HG03095 (cell line): ENCODE data around the gene MEN1.
A peak's percentile ranks its signal among the peaks of the same experiment; 100 is the strongest.

Experiments
- ATAC-seq: cut with Tn5 transposase; IDR thresholded peaks from one replicate; pipeline ENCODE4 v1.9.1; 2021; ENCODE audit warnings: moderate library complexity; ENCODE audit not compliant: unreplicated experiment

Gene MEN1

DNA sequence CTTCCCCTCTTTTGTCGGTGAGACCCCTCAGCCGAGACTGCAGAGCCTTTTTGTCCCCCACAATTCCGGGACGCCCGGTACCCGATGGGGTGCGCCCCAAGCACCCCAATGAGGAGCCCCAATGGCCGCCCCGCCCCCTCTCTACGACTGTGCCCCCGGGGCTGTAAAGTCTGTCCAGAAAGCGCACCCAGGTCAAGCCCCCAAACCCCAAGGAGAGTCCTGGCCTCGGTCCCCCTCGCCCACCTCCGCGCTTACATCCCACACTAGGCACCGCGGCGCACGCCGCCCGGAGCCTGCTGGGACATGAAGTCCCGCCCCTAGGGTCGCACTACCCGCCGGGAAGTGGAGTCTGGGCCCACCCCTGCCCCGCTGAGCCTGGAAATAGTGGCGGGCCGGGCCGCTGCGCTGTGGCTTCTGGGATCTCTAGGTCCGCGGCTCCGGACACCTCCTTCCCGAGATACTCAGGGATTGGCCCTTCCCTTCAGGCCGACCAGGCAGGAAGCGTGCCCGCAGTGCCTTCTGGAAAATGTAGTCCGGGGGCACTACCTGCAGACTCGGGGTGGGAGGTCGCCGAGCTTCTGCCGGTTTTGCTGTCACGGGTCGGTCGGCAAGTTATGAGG is at the start of gene MEN1:
Gene MEN1, minus strand, starts transcription at position 281 of the 620 bp plus-strand sequence. CDS start 442 bp downstream, outside the sequence.
- peak; percentile 50 for ATAC-seq

DNA sequence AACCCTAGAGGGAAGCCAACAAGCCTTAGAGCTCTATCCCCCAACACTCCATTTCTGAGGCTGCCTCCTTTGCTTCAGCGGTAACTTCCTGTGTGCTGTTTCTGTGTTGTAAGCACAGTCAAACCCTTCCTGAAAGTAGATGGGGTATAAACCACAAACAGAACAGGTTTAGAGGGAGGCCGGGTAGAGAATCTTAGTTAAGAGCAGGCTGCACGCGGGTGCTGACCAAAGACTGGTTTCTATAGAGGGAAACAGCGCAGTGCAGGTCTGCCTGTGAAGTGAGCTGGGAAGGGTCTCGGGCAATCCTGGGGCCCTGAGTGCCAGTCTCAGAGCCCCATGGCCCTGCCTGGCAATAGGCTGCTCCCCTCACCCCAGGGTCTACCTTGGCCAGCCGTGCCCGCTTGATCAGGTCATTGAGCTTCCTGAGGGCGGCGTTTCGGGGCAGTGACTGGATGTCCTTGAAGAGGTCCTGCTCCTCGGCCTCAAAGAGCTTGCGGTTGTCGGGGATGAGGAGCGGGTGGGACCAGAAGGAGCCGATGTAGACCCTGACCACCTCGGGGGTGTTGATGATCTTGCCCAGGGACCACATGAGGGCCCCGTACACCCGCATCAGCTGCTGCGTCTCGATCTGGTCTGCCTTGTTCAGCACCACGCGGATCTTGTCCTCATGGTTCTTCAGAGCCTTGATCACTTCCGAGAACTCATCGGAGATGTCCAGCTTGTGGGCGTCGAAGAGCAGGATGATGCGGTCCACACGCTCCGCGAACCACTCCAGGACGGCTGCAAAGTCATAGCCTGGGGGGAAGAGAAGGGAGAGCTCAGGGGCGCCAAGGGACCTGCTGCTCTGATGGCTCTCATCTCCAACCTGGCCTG is 49.4 kb upstream of the MEN1 start:
- ATAC-seq: peak; percentile 60

DNA sequence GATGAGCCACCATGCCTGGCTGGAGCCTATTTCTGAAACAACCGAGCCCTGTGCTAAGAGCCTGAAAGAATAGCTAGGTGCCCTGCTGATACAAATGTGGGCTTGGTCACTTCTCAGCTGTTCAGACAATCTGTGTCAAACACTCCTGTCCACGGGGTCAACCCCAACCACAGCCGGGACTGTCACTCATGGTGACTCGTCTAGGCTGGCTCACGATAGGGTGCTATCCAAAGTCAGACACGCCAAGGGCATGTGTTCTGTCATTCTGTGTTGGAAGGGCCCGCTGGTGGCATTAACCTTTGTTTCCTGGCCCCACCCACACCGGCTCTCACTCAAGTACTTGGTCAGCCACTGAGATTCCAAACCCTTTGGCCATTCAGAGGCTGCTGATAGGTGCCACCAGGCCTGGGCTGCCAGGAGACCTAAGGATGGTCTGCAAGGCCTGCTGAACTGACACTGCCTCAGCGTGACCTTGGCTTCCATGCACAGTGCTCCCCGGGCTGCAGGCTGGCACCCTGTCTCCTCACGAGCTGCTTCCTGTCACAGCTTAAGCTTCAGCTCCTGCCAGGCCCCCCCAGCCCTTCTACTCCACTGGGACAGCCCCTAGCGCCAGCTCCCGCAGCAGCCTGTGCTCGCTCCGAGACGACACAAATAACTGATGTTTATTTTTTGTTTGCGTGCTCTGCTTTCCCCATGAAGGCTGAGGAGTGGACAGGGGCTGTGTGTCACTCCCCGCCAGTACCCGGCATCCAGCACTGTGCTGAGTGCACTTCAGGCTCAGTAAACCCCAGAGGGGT is 48.3 kb upstream of the MEN1 start:
- ATAC-seq: no peak

DNA sequence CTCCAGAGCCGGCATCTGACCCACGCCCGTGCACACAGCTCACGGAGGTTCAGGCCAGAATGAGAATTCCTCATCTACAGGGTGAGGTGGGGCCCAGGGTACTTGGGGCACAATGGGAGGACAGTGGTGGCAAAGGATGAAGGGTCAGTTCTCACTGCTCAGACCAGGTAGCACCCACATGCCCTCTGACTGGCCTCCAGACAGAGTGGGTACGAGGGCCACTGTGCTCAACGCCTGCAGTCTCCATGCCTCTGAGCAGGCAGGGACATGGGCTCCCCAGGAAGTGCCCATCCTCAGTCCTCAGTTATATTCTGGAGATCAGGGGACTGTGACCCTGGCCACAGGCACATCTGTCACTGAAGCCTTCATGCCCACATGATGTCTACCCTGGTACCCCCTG is 47.1 kb upstream of the MEN1 start:
- ATAC-seq: no peak

DNA sequence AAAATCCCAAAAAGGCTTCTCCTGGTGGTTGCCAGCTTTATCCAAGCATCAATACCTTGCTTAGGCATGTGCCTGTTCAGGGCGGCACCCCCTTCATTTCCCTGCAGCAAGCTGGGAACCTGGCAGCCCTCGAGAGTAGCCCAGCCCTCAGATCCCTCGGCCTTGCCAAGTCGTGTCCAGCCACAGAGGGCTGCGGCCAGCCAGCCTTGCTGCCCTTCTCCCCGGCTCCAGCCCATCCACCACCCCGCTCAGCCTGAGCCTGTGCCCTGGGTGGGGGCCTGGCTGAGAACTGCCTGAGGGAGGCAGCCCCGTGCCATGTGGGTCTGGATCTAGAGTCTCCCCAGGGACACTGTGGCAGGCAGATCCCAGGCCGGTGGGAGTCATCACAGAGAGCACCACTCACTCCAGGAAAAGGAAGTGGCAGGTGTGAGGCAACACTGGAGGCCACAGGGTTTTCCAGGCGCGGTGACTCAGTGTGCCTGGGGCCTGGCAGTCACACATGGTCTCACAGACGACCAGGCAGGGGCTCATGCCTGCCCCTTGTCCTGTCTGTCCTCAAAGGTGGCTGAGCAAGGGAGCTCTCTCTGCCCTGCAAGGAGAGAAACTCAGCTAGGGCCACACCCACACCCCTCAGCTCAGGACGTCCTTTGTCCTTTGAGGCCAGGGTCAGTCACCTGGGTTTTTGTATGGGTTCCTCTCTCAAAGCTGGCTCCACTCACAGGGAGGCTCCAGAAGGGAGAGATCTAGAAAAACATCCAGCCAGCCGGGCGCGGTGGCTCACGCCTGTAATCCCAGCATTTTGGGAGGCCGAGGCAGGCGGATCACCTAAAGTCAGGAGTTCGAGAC is 46.3 kb upstream of the MEN1 start:
- no peak for ATAC-seq

DNA sequence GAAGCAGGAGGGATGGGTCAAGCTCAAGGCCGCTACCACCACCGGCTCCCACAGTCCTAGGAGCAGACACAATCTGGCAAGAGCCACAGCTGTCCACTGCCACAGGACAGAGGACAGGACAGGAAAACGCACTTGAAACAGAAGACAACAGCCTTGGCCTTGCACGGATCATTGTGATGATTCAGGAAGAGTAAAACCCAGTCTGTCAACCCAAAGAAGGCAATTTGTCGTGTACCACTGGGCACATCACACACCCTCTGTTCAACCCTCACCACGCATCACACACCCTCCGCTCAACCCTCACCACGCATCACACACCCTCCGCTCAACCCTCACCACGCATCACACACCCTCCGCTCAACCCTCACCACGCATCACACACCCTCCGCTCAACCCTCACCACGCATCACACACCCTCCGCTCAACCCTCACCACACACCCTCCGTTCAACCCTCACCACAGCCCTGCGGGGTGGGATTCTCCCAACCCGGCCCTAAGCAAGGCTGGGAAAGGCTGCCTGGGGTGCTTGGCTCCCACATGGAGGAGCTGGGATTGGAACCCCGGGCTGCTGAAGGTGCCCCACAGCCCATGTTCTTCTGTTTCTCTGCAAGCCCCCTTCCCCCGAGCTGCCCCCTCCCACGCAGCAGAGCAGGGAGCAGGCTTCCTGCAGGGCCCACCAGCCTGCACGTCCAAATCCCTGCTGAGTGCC is 45.4 kb upstream of the MEN1 start:
- no peak for ATAC-seq

DNA sequence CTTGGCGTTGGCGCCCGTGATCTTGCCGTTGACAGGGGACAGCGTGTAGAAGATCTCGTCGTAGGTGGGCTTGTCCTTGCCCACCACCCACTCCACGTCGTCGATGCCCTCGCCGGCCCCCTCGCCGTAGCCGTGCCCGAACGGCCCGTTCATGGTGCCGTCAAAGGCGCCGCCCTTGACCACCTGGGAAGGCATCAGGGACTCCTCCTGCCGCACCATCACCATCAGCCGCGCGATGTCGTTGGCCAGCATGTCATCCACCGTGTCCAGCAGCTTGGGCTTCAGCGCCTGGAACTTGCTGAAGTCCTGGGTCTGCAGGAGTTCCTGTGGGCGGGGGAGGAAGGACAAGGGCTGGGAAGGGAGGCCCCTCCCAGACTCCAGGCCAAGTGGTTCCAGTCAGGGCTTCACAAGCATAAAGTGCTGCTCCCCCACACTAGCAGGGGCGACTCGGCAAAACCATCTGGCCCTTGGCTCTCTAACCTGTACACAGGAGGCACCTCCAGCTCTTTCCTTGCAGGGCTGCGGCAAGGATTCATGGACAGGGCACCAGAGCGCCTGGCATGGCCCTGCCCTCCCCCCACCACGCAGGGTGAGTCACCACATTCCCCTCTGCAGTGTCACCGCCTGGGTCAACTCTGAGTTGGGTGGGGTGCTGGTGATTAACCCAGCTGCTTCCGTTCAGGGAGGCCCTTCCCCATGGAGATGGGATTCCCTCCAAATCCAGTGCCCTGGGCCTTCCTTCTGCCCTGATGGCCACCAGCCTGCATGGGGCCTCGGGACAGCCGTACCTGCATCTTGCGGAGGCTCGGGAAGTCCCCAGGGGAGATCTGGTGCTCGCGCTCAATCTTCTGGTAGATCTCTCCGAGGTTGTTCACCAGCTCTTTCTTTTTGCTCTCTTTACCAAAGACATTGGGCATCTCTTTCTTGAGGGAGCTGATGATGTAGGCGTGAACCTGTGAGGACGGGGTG is 44.5 kb upstream of the MEN1 start:
- ATAC-seq: no peak

DNA sequence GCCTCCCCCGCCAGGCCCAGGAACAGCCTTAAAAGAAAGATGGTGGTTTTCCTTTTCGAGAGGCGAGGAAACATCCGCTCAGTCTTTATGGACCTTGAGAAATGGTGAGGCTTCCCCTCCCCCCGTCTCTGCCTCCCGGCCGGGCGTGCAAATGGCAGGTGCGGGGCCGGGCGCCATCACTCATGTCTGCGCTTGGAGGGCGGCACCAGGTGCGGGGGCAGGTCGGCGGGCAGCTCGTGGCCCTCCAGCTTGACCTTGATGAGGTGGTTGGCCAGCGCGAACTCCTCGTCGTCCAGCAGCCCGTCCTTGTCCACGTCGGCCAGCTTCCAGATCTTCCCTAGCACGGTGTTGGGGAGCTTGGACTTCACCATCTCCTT is 43.8 kb upstream of the MEN1 start:
- ATAC-seq: no peak

DNA sequence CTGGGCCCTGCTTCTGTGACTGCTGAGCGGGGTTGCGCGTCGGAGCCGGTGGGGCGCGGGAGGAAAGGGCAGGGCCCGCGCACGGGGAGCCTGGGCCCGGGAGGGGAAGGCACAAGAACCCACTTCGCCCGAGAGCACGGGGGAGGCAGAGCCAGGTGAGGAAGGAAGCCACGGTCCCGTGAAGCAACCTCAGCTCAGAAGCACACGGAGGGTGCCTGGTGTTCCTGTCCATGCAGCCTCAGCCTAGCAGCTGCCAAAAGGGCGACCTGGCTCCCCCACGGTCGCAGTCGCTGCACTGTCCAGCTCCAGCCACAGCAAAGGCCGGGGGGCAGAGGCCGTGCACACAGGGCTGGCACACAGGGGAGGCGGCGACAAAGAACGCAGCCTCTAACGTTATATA is 43.4 kb upstream of the MEN1 start:
- no peak for ATAC-seq

DNA sequence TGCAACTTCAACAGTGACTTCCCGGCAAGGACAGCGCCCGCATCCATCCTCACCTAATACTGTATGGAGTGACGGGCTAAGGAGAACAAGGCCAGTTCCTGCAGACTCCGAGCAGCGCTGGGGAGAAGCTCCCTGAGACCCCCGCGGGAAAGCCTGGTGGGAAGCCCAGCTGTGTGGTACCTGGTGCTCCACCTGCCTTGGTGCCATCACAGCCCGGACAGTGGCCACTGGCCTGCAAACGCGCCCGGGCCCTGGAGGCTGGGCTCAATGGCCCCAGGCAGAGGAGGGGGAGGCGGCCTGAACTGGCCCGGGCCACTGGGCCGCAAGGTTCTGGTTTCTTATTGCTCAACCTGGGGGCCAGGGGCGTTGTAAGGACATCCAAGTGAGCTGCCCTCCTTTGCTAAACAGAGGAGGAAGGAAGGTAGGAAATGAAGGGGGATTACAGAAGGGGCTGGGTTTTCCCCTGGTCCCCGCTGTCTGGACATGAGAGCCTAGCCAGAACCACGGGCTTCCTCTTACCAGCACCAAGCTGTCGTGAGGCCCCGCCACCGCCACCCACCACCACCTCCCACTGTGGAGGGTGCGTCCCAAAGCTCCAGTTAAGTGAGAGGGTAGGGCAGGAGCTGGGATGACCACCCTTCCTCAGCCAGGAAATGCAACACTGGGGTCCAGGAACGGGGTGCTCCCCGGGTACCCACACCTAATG is 42.6 kb upstream of the MEN1 start:
- ATAC-seq: no peak

DNA sequence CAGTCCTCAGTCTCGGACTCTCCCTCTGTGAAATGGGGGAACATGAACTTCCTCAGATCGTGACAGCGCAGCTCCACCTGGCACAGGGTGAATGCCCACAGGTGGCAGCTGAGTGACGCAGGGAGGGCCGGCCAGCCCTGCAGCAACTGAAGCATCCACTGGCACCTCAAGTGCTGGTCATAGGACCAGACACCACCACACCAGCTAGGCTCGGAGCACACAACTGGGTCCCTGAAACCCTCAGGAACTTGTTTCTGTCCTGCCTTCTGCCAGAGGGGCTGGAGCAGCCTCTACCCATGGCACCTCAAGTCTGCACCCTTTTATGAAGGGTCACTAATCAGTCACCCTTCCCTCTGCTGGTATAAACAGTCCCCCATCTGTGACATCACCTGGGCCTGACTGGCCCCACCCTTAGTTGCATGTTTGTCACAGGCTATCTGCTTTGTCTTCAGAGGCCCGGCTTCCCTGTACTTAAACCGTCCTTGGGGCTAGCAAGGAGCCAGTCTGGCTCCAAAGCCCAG is 41.5 kb upstream of the MEN1 start:
- no peak for ATAC-seq

DNA sequence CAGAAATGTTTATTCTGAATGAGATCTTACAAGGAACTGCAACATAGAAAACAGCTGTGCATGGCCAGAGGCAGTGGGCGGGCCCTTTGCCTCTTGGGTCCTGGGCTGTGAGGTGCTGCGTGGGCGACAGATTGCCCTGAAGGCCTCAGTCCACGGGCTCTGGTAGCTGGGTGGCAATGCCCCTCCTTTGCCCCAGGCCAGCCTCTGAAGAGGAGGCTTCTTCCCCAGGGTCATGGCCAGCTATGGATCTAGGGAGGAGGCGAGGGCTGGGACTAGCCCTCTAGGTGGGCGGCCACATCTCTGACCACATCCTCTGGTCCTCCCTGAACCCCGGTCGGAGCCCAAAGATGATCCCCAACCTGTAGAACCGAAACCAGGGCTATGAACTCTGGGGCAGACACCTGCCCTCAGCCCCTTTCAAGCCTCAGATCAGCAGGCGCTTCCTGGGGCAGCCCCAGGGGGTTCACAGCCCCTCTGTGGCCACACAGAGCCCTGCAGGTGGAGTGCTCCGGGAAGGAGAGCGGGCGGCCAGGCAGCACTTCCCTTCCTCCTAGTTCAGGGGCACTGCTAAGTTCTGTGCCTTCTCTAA is 40.7 kb upstream of the MEN1 start:
- ATAC-seq: peak; percentile 50

DNA sequence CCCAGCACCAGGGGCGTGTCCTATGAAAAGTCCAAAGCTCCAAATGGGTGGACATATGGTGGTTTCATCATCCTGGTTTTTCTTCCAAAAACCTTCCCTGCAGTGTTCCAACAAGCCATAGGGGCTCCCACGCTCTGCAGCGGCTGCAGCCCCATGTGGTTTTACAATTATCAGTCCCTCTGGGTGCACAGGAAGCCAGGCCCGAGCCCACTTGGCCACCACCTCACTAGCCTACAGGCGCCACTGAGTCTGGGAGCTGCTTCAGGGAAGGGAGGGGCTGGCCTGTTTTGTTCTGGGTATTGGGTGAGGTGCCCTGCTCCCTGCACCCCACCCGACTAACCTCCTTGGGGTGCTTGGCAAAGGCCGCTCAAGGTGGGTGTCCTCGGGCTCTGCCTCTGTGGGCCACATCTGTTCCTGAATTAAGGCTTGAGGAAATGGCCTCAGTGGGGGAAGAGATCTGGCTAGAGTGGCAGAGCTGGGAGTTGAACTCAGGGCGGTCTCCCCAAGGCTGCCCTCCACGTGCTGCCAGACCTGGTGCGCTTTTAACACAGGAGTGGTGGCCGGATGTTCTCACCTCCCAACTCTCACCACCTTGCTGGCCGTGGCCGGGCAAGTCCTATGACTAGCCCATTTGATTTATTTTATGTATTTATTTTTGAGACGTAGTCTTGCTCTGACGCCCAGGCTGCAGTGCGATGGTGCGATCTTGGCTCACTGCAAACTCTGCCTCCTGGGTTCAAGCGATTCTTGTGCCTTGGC is 39.4 kb upstream of the MEN1 start:
- no peak for ATAC-seq

DNA sequence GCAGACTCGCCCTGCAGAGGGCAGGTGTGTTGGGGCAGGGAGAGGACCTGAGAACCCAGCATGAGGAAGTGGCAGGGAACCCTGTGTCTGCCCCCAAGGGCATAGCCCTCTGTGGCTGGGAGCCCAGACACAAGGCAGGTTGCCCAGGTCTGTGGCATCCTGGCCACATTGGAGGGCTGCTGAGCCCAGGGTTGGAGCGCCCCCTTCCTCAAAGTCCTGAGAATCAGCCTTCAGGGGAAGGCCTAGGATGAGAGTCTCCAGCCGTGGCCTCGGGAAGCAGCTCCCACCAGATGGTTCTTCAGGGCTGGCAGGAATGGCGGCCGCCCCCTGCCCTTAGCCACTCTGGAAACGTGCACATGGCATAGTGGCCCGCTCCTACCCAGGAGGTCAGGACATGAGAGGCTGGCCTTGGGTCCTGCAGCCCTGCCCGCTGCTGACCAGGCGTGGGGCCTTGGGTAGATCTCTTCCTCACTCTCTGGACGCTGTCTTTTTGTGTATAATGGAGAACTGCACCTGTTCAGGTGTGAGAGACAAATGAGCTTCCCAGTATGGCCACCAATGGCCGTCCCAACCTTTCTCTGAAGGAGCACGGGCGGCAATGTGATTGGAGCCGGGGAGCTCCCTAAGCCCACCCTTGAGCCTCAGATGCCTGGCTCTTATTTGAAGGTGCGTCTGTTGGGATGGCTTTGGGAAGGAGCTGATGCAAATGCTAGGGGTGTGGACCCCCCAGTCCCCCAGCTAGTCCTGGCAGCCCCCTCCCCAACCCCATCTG is 38.7 kb upstream of the MEN1 start:
- no peak for ATAC-seq

DNA sequence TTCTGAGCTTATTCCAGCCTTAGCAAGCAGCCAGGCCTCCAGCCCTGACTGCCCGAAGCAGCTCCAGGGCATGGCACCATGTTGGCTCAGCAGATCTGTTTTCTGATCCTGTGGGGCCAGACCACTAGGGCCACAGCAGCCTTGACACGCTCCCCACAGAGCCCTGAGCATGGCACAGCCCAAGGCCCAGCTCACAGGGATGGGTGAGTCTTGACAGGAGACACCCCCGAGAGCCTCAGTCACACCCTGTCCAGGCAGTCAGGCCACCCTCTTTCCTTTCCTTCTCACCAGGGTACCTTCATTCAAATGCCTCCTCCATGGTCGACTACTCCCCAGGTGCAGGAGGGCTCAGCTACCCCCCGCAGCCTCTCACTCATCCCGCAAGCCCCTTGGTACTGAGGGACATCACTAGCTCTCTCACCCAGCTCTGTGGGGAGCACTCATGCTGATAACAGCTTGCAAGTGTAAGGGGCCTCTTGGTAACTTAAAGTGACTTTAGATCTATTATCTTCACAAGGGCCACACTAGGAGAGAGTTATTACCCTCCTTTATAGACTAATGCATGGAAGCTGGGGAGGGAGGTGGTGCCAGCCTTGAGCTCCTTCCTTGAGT is 38.0 kb upstream of the MEN1 start:
- ATAC-seq: no peak
